Heart left ventricle (tissue), 16 donors: ENCODE data around the gene ARFIP2. TPM values are rescaled to one million over a fixed set of nuclear protein-coding genes. Genes with fewer than 3 reads are reported as not detected.

Experiments
- ATAC-seq, 4 donors: fragments of 200-7000 bp; cut with Tn5 transposase; one replicate each; pipeline ENCODE4 v1.9.1; 2020 to 2022; ENCODE audit warnings: moderate library complexity in 4 of 4, mild to moderate bottlenecking in 3 of 4, moderate number of reproducible peaks in 1 of 4
- DNase-seq, 5 donors: peaks; one replicate each; pipeline ENCODE4 v3.0.0-alpha.2; 2020
- H3K27ac ChIP-seq, 12 donors: fragments of 200-600 bp; sonication (generic) in 4 of 12; one replicate each; pipeline versions ENCODE4 v1.5.0 to v1.8.0; 2016 to 2022; ENCODE audit warnings: mild to moderate bottlenecking in 2 of 12
- H3K27me3 ChIP-seq, 9 donors: fragments of 200-600 bp; sonication (generic) in 2 of 9; one replicate each; pipeline versions ENCODE4 v1.5.1 to v1.8.0; 2016 to 2022; ENCODE audit warnings: mild to moderate bottlenecking in 3 of 9
- H3K36me3 ChIP-seq, 9 donors: fragments of 200-600 bp; sonication (generic) in 2 of 9; one replicate each; pipeline versions ENCODE4 v1.5.0 to v1.8.0; 2018 to 2022; ENCODE audit warnings: mild to moderate bottlenecking in 2 of 9
- H3K4me1 ChIP-seq, 12 donors: fragments of 200-600 bp; sonication (generic) in 4 of 12; one replicate each; pipeline versions ENCODE4 v1.5.0 to v1.8.0; 2016 to 2022; ENCODE audit warnings: mild to moderate bottlenecking in 3 of 12
- H3K4me3 ChIP-seq, 12 donors: fragments of 200-600 bp; sonication (generic) in 4 of 12; one replicate each; pipeline versions ENCODE4 v1.5.0 to v1.8.0; 2017 to 2022; ENCODE audit warnings: mild to moderate bottlenecking in 9 of 12, moderate library complexity in 4 of 12
- H3K9me3 ChIP-seq, 12 donors: fragments of 200-600 bp; sonication (generic) in 4 of 12; one replicate each; pipeline versions ENCODE4 v1.5.0 to v1.8.0; 2016 to 2022; ENCODE audit warnings: mild to moderate bottlenecking in 1 of 12
- CTCF ChIP-seq, 12 donors: fragments of 200-600 bp; sonication (generic) in 4 of 12; IDR thresholded peaks; one replicate each; pipeline versions ENCODE4 v1.5.0 to v1.8.0; 2018 to 2022; ENCODE audit warnings: antibody characterized with exemption in 12 of 12, mild to moderate bottlenecking in 5 of 12
- POLR2A ChIP-seq, 2 donors: fragments of 450-650 bp; IDR thresholded peaks; one replicate each; pipeline ENCODE4 v1.6.1; 2017; ENCODE audit warnings: antibody characterized with exemption in 2 of 2, mild to moderate bottlenecking in 2 of 2, moderate library complexity in 2 of 2
- WGBS, 4 donors: extraction: QIAGEN DNeasy Blood & Tissue Kit in 2 of 4; methylation state at CpG; one replicate each; pipeline versions ENCODE4 v1.1.5 to v1.1.7; 2013 to 2018; 5-methylcytosine and 5-hydroxymethylcytosine counted together
- intact Hi-C, 10 donors: fragments of 100-400 bp; cut with DNase I; formaldehyde crosslinking; loops; one replicate each; pipeline versions ENCODE4 v1.11.1 to v1.14.2; 2022
- polyA plus RNA-seq, 2 donors: library from polyadenylated mRNA; stranded (reverse); fragments of 200-250 nt; gene quantifications; one replicate each; pipeline ENCODE4 v1.2.3, GENCODE V29; 2013
- total RNA-seq, 9 donors: library from RNA; depleted of rRNA in 2 of 9; stranded (reverse); fragments of >200 nt in 2 of 9; fragmentation: NEBNext Ultra II Directional in 3 of 9; extraction: Animal tissue kit (Norgen Biotek cat#: 25700) in 3 of 9; gene quantifications; one replicate each; pipeline versions ENCODE4 v1.1.0 to v1.2.4, GENCODE V29; 2016 to 2023
- donor health status: ischemic (EF 13 %, LVEDD 7.1; RV severe dilation, severe dysfunction).
- donor health status: healthy with polysubstance abuse.
- donor health status: DM: no; HTN: yes; CAD: no.
- donor health status: DM: no; HTN: no; CAD: no.
- donor health status: ischemic (EF 25% LVEDD 6.9; RV normal size, moderate dysfunction).
- donor health status: ischemic (EF 25% LVEDD 5.7; RV mildly dilated, moderate dysfunction).
- donor health status: healthy.
- donor health status: DM: yes; HTN: yes; CAD: no.
- donor health status: ischemic (EF 35%, LVEDD 5.7; RV mildly dilated, moderate dysfunction).
- donor health status: nonischemic (EF 11% LVEDD 7.7; RV severe dilation, severe dysfunction).
- donor health status: DM: yes; HTN: yes; CAD: no.
- donor health status: PGD.
- donor health status: ischemic (EF 29% LVEDD 5.4; RV normal size, mild dysfunction).
- donor health status: nonischemic (EF 23%, LVEDD 6.1; RV moderate dilation, normal function).

The ARFIP2 gene
- total and polyA plus RNA-seq, 11 donors, result 10.7 to 36.7 (median 18.9) TPM

- Histone ChIP-seq H3K4me3 (peak within 1 kb of the TSS; percentile 62 to 99 (median 86)), H3K27ac (peak within 1 kb of the TSS; percentile 84 to 97 (median 93)), H3K9me3 (no peaks in the 10 kb centered on the region), H3K27me3 (no peaks in the 10 kb centered on the region), H3K4me1 (peaks cover 0 to 35% (median 20%) of the 10 kb centered on the region in 12 donors), H3K36me3 (peaks cover 0 to 27% (median 23%) of the 10 kb centered on the region in 9 donors)
- peak in 4 of 12 donors; percentile 23 to 47 (median 40) for TF ChIP-seq CTCF (IDR thresholded peaks at IDR 0.05)
- TF ChIP-seq POLR2A (IDR thresholded peaks at IDR 0.05), result peak; percentile 83 to 87
- intact Hi-C loops, result loop anchor here in 3 of 10 donors (2.0 to 10.0 kb wide), 4 partner anchors 81 to 239 kb away; partner anchors contain the start of genes SMPD1 (in 2 of the 3), CNGA4 (in 1 of the 3), FHIP1B (in 1 of the 3) and MRPL17 (in 1 of the 3)
- peak; percentile 96 to 97 (median 96) for DNase-seq
- ATAC-seq, result peak; percentile 70 to 93 (median 88)
- 0 to 1% (median 0%) methylated on average over 19 to 87 of the region's 87 CpGs for WGBS, 4 donors
These were observed 7.4 kb downstream of the ARFIP2 start, which contains the start of gene TRIM3 for GRCh38 chr11:6473451-6474412. Gene TRIM3 (minus strand): TSS chr11:6473941. CDS start chr11:6465695, 8,246 bp downstream.

- peak overlapping the region in 8 of 12 donors; percentile 86 to 96 (median 92) for H3K27ac ChIP-seq
- TF ChIP-seq CTCF (IDR thresholded peaks at IDR 0.05) (no peak), POLR2A (IDR thresholded peaks at IDR 0.05) (no peak)
- no peak for ATAC-seq
- H3K36me3 ChIP-seq, result peaks cover 0 to 21% (median 15%) of the 10 kb centered on the region in 9 donors
- WGBS, 4 donors, result 20 to 26% (median 23%) methylated on average over 1 of the region's 1 CpG; no CpG with 5 or more reads in 1 of the 4 donors
- H3K4me3 ChIP-seq, result peak overlapping the region in 11 of 12 donors; percentile 62 to 99 (median 88)
- no peaks in the 10 kb centered on the region for H3K9me3 ChIP-seq
- intact Hi-C loops, result loop anchor here in 3 of 10 donors (5.0 to 10.0 kb wide), 3 partner anchors 81 to 238 kb away; partner anchors contain the start of genes CNGA4 (in 1 of the 3), FHIP1B (in 1 of the 3), MRPL17 (in 1 of the 3) and SMPD1 (in 1 of the 3)
- H3K27me3 ChIP-seq, result no peaks in the 10 kb centered on the region
- H3K4me1 ChIP-seq, result peaks cover 0 to 38% (median 22%) of the 10 kb centered on the region in 12 donors
- no peak for DNase-seq
These were observed 8.2 kb downstream of the ARFIP2 start for GRCh38 chr11:6472934-6473333.

- TF ChIP-seq CTCF (IDR thresholded peaks at IDR 0.05) (no peak), POLR2A (IDR thresholded peaks at IDR 0.05) (no peak)
These were observed 11.5 kb downstream of the ARFIP2 start for GRCh38 chr11:6469599-6469998.

More at GRCh38 chr11:6469599-6469998, 11.5 kb downstream of the ARFIP2 start:
- H3K4me1 ChIP-seq, result peaks cover 0 to 35% (median 19%) of the 10 kb centered on the region in 12 donors
- peak overlapping the region in 11 of 12 donors; percentile 20 to 63 (median 49) for H3K27ac ChIP-seq
- no peak overlapping the region for H3K4me3 ChIP-seq
- no peak for ATAC-seq
- peaks cover 0 to 23% (median 10%) of the 10 kb centered on the region in 9 donors for H3K36me3 ChIP-seq
- no peaks in the 10 kb centered on the region for H3K9me3 ChIP-seq
- 87 to 98% (median 96%) methylated on average over 1 of the region's 1 CpG for WGBS, 4 donors
- DNase-seq, result no peak
- intact Hi-C loops, result no loop called here
- H3K27me3 ChIP-seq, result no peaks in the 10 kb centered on the region
